K562 (cell line): Measurements from ENCODE around the gene PPP4R4. TPM values are rescaled to one million over a fixed set of nuclear protein-coding genes. Genes with fewer than 3 reads are reported as not detected.

Source experiments
- ATAC-seq: fragments of 200-7000 bp; cut with Tn5 transposase; 3 replicates; pipeline ENCODE4 v1.9.1; 2020; ENCODE audit warnings: moderate library complexity
- BruUV-seq: library from RNA; stranded (reverse); fragments of 400-500 nt; replicated peaks from 2 replicates; lab custom pipeline; 2021; lab: Mats Ljungman, UMichigan
- CTCF ChIA-PET: fragments of 300-600 bp; formaldehyde crosslinking; extraction: SDS; loops from one replicate; lab custom pipeline; 2021; ENCODE audit warnings: low intra/inter-chr PET ratio; lab: Yijun Ruan, JAX
- POLR2A ChIA-PET: fragments of 300-600, 350-650 bp; sonication (Branson Sonifier 250); formaldehyde crosslinking; extraction: SDS; loops from one replicate; lab custom pipeline; 2021; ENCODE audit warnings: antibody characterized with exemption, inconsistent platforms; lab: Yijun Ruan, JAX
- DNase-seq, 4 experiments: peaks; one replicate each; pipeline versions ENCODE4 v3.0.0 to v3.0.0-alpha.2; 2011 to 2018; ENCODE audit warnings: low spot score in 3 of 4, mixed read lengths in 3 of 4; ENCODE audit errors: extremely low read depth in 1 of 4
- FAIRE-seq: peaks from 2 replicates; lab custom pipeline; 2011; peaks lifted over from hg19 to GRCh38; lab: Jason Lieb, UNC
- H2AFZ ChIP-seq: 2 replicates; pipeline ENCODE4 v1.6.0; 2011; ENCODE audit warnings: low read depth, low read length, control low read depth, inconsistent platforms
- H3K27ac ChIP-seq: fragments of 200-600 bp; 3 replicates; pipeline ENCODE4 v1.8.0; 2011; ENCODE audit warnings: low read depth, mild to moderate bottlenecking, control low read depth, inconsistent platforms, low read length, moderate library complexity, mixed read lengths; ENCODE audit errors: extremely low read depth
- H3K27me3 ChIP-seq, 2 experiments: fragments of 300-600 bp in 1 of 2; 2 replicates in 1 of 2; 3 replicates in 1 of 2; pipeline versions ENCODE4 v1.6.0 to v1.8.0; 2011; ENCODE audit warnings: inconsistent platforms in 2 of 2, low read length in 2 of 2, mild to moderate bottlenecking in 1 of 2, mixed read lengths in 1 of 2, moderate library complexity in 1 of 2; ENCODE audit not compliant: control insufficient read depth in 2 of 2, insufficient read depth in 2 of 2
- H3K36me3 ChIP-seq: fragments of 300-600 bp; 3 replicates; pipeline ENCODE4 v1.8.0; 2011; ENCODE audit warnings: mild to moderate bottlenecking, low read length, inconsistent platforms; ENCODE audit not compliant: control insufficient read depth, insufficient read depth
- H3K4me1 ChIP-seq, 2 experiments: fragments of 200-600 bp in 1 of 2; replicated peaks in 1 of 2; 2 replicates in 1 of 2; 3 replicates in 1 of 2; pipeline versions ENCODE4 v1.5.1 to v1.8.0; 2011; ENCODE audit warnings: inconsistent platforms in 2 of 2, low read length in 2 of 2, mild to moderate bottlenecking in 1 of 2, mixed read lengths in 1 of 2, moderate library complexity in 1 of 2; ENCODE audit not compliant: control insufficient read depth in 2 of 2, insufficient read depth in 2 of 2
- H3K4me2 ChIP-seq: 2 replicates; pipeline ENCODE4 v1.6.1; 2011; ENCODE audit warnings: low read length, control low read depth, inconsistent platforms, mixed read lengths; ENCODE audit not compliant: insufficient read depth
- H3K4me3 ChIP-seq: fragments of 200-600 bp; sonication (generic), shearing (Covaris generic); 2 replicates; pipeline ENCODE4 v1.5.1; 2016; ENCODE audit warnings: control low read depth, inconsistent platforms
- H3K79me2 ChIP-seq: fragments of 200-600 bp; 3 replicates; pipeline ENCODE4 v1.8.0; 2011; ENCODE audit warnings: low read length, inconsistent platforms; ENCODE audit not compliant: control insufficient read depth, insufficient read depth
- H3K9ac ChIP-seq, 2 experiments: 2 replicates each; pipeline versions ENCODE4 v1.6.0 to v1.6.1; 2011; ENCODE audit warnings: low read depth in 2 of 2, low read length in 2 of 2, control low read depth in 1 of 2, inconsistent platforms in 1 of 2, mild to moderate bottlenecking in 1 of 2, mixed read lengths in 1 of 2; ENCODE audit not compliant: insufficient read depth in 1 of 2
- H3K9me1 ChIP-seq: one replicate; pipeline ENCODE4 v1.6.0; 2011; ENCODE audit warnings: inconsistent platforms, mild to moderate bottlenecking, low read length, moderate library complexity; ENCODE audit not compliant: control insufficient read depth, insufficient read depth
- H3K9me3 ChIP-seq: replicated peaks from 2 replicates; pipeline ENCODE4 v1.5.1; 2011; ENCODE audit warnings: low read depth, low read length, inconsistent platforms; ENCODE audit not compliant: control insufficient read depth, insufficient read depth
- H4K20me1 ChIP-seq: replicated peaks from 2 replicates; pipeline ENCODE4 v1.6.1; 2011; ENCODE audit warnings: low read length, inconsistent platforms, mixed read lengths; ENCODE audit not compliant: control insufficient read depth, insufficient read depth
- CEBPZ ChIP-seq: fragments of 150-350 bp; IDR thresholded peaks from 2 replicates; pipeline ENCODE4 v1.6.1; 2014; ENCODE audit warnings: low read depth, mild to moderate bottlenecking, low read length, borderline replicate concordance
- CHD1 ChIP-seq: fragments of 200-600 bp; sonication (generic); IDR thresholded peaks from one replicate; pipeline ENCODE4 v1.6.1; 2012; ENCODE audit warnings: mild to moderate bottlenecking, moderate library complexity, low read length, inconsistent platforms
- KLF1 ChIP-seq: fragments of 450-650 bp; IDR thresholded peaks from 2 replicates; pipeline ENCODE4 v1.6.1; 2016; ENCODE audit warnings: missing genetic modification characterization, missing compliant biosample characterization
- KLF6 ChIP-seq: fragments of 250-450 bp; sonication (Bioruptor Pico); IDR thresholded peaks from 2 replicates; pipeline ENCODE4 v1.4.0; 2020; ENCODE audit warnings: mild to moderate bottlenecking, moderate library complexity, borderline replicate concordance
- MTA1 ChIP-seq: fragments of 450-650 bp; IDR thresholded peaks from 2 replicates; pipeline ENCODE4 v1.6.1; 2017; ENCODE audit warnings: borderline replicate concordance
- POLR3G ChIP-seq: IDR thresholded peaks from 2 replicates; pipeline ENCODE4 v1.6.1; 2011; ENCODE audit not compliant: insufficient read length, insufficient replicate concordance; ENCODE audit errors: extremely low read depth
- RBM15 ChIP-seq: fragments of 200-400 bp; formaldehyde crosslinking; IDR thresholded peaks from 2 replicates; pipeline ENCODE4 v1.6.1; 2018; ENCODE audit warnings: mild to moderate bottlenecking, low read length, moderate library complexity; ENCODE audit not compliant: insufficient read depth
- TCF15 ChIP-seq: fragments of 250-450 bp; sonication (Bioruptor Pico); IDR thresholded peaks from 2 replicates; pipeline ENCODE4 v1.8.0; 2022; ENCODE audit warnings: moderate library complexity, mild to moderate bottlenecking, inconsistent platforms
- ZNF318 ChIP-seq, 2 experiments: fragments of 450-650 bp; IDR thresholded peaks; 2 replicates each; pipeline ENCODE4 v1.6.1; 2016; ENCODE audit warnings: mild to moderate bottlenecking in 2 of 2, borderline replicate concordance in 1 of 2, low read depth in 1 of 2, moderate library complexity in 1 of 2
- ZNF354B ChIP-seq: fragments of 250-450 bp; sonication (Bioruptor Pico); IDR thresholded peaks from 2 replicates; pipeline ENCODE4 v1.4.0; 2020
- WGBS: fragments of 100-300 bp; shearing (Covaris generic); methylation state at CpG from one replicate; pipeline ENCODE4 v1.1.6; 2016; ENCODE audit warnings: low coverage, mixed read lengths; ENCODE audit not compliant: insufficient coverage; ENCODE audit errors: missing lambda C conversion rate; 5-methylcytosine and 5-hydroxymethylcytosine counted together
- in situ Hi-C: fragments of 300-500 bp; cut with MboI; formaldehyde crosslinking; loops from 4 replicates; pipeline ENCODE4 v1.15.0; 2018; ENCODE audit warnings: inconsistent platforms, mixed read lengths
- intact Hi-C: fragments of 100-400 bp; cut with micrococcal nuclease; formaldehyde crosslinking; loops from 2 replicates; pipeline ENCODE4 v1.14.2; 2022
- polyA plus RNA-seq, 8 experiments: library from polyadenylated mRNA; depleted of rRNA in 4 of 8; stranded (reverse) in 5 of 8; unstranded in 3 of 8; fragments of >200 nt; fragmentation: Nextera tagmentation in 2 of 8; fragmentation: Illumina TruSeq in 1 of 8; extraction: Ambion mirVana in 2 of 8; extraction: Trizol in 1 of 8; gene quantifications; 2 replicates each; pipeline versions ENCODE4 v1.2.1 to v1.2.3, GENCODE V29; 2011 to 2014; ENCODE audit warnings: inconsistent platforms in 1 of 8, missing spikeins in 1 of 8
- total RNA-seq, 7 experiments: library from RNA; depleted of rRNA in 6 of 7; stranded (reverse); fragments of >200 nt in 6 of 7; fragmentation: Illumina TruSeq in 2 of 7; extraction: Trizol in 2 of 7; gene quantifications; 2 replicates each; pipeline versions ENCODE4 v1.2.1 to v1.2.3, GENCODE V29; 2011 to 2021; ENCODE audit warnings: low replicate concordance in 1 of 7

Gene PPP4R4
- total and polyA plus RNA-seq, 9 of the 15 experiments (the other 6 are each of a cell fraction or from before 2014, with no cell fraction given), result 0.11 to 0.26 TPM; not detected in 7

GRCh38 chr14:94291906-94292525, 117.9 kb downstream of the PPP4R4 start:
- no peak for DNase-seq
- no peak overlapping the region for H3K9ac ChIP-seq
- no TSS peak for BruUV-seq
- no peak overlapping the region for H3K4me3 ChIP-seq
- H3K27me3 ChIP-seq, result peaks cover 0 to 6% of the 10 kb centered on the region in 2 experiments; a peak in 1 of 5 replicates
- no peak overlapping the region for H3K4me2 ChIP-seq
- no peaks in the 10 kb centered on the region for H3K4me1 ChIP-seq
- H4K20me1 ChIP-seq, result no peaks in the 10 kb centered on the region
- 0% methylated on average over 13 of the region's 15 CpGs for WGBS
- intact Hi-C loops (no loop called here), in situ Hi-C loops (no loop called here)
- H2AFZ ChIP-seq, result no peak overlapping the region
- POLR2A ChIA-PET, result no interaction called here
- H3K79me2 ChIP-seq, result no peaks in the 10 kb centered on the region
- no peaks in the 10 kb centered on the region for H3K9me3 ChIP-seq
- H3K9me1 ChIP-seq, result no peaks in the 10 kb centered on the region
- H3K27ac ChIP-seq, result no peak overlapping the region
- ATAC-seq, result no peak
- H3K36me3 ChIP-seq, result no peaks in the 10 kb centered on the region
- CTCF ChIA-PET, result no interaction called here
- FAIRE-seq, result no peak
- TF ChIP-seq MTA1 (no peak), RBM15 (no peak), KLF6 (no peak), TCF15 (CRISPR knock-in tag) (no peak), ZNF354B (CRISPR knock-in tag) (no peak), KLF1 (no peak), CEBPZ (no peak), ZNF318 (IDR thresholded peaks at IDR 0.05; ENCODE audit: borderline replicate concordance in 1 of 2, low read depth in 1 of 2) (no peak), POLR3G (no peak), CHD1 (no peak)
